GF-D8 (cell line): ENCODE data around the gene CDH4.
"Not testable (repeated sequence)": the region's sequence is repeated elsewhere in the genome, so short reads cannot be mapped to it uniquely, and the experiment has no call there.

ENCODE experiments used
- DNase-seq: peaks from one replicate; lab custom pipeline; 2025; lab: John Stamatoyannopoulos, UW

CDH4 gene

GRCh38 chr20:61253640-61254511 is 1.8 kb downstream of the CDH4 start:
- no peak for DNase-seq

GRCh38 chr20:61254881-61255626 is 3.0 kb downstream of the CDH4 start:
- no peak for DNase-seq

- DNase-seq = no peak
Measured at GRCh38 chr20:61256365-61256764, 4.3 kb downstream of the CDH4 start.

GRCh38 chr20:61256824-61257223 is 4.8 kb downstream of the CDH4 start:
- DNase-seq = no peak

GRCh38 chr20:61257611-61258010 is 5.5 kb downstream of the CDH4 start:
- DNase-seq = no peak

- DNase-seq = no peak
Measured at GRCh38 chr20:61259741-61260140, 7.7 kb downstream of the CDH4 start.

- DNase-seq = no peak
Measured at GRCh38 chr20:61260905-61261304, 8.8 kb downstream of the CDH4 start.

GRCh38 chr20:61262036-61262435 is 10.0 kb downstream of the CDH4 start:
- no peak for DNase-seq

- no peak for DNase-seq
Measured at GRCh38 chr20:61262514-61262913, 10.5 kb downstream of the CDH4 start.

- no peak for DNase-seq
Measured at GRCh38 chr20:61263084-61263695, 11.1 kb downstream of the CDH4 start.

GRCh38 chr20:61263938-61264337 is 11.9 kb downstream of the CDH4 start:
- DNase-seq = no peak

- no peak for DNase-seq
Measured at GRCh38 chr20:61267241-61267640, 15.2 kb downstream of the CDH4 start.

- no peak for DNase-seq
Measured at GRCh38 chr20:61268024-61268423, 16.0 kb downstream of the CDH4 start.

GRCh38 chr20:61271312-61272231 is 19.5 kb downstream of the CDH4 start:
- DNase-seq = no peak

GRCh38 chr20:61273024-61273423 is 21.0 kb downstream of the CDH4 start:
- not testable (repeated sequence) for DNase-seq

- not testable (repeated sequence) for DNase-seq
Measured at GRCh38 chr20:61273666-61274065, 21.6 kb downstream of the CDH4 start.

- no peak for DNase-seq
Measured at GRCh38 chr20:61274326-61274725, 22.3 kb downstream of the CDH4 start.

GRCh38 chr20:61278296-61278695 is 26.2 kb downstream of the CDH4 start:
- DNase-seq = no peak

- no peak for DNase-seq
Measured at GRCh38 chr20:61279621-61280150, 27.6 kb downstream of the CDH4 start.

- DNase-seq = no peak
Measured at GRCh38 chr20:61280217-61280980, 28.3 kb downstream of the CDH4 start.
